ENCODE data around the gene EFEMP1.

Gene EFEMP1

GRCh38 chr2:55882954-55883353, 40.6 kb downstream of the EFEMP1 start:
- DNase-seq, result no peak
- H3K27me3 Mint-ChIP-seq, result no peaks in the 10 kb centered on the region
- no peak for ATAC-seq (replicated peaks)
- no peaks in the 10 kb centered on the region for H3K4me1 Mint-ChIP-seq (ENCODE audit: low read depth in 2 of 2)
- H3K36me3 Mint-ChIP-seq (ENCODE audit: insufficient read depth), result no peaks in the 10 kb centered on the region
- H3K9me3 Mint-ChIP-seq, result peaks cover 0 to 2% of the 10 kb centered on the region in 2 donors
- H3K27ac Mint-ChIP-seq, result no peak overlapping the region
- no peak overlapping the region for H3K4me3 Mint-ChIP-seq

DNA sequence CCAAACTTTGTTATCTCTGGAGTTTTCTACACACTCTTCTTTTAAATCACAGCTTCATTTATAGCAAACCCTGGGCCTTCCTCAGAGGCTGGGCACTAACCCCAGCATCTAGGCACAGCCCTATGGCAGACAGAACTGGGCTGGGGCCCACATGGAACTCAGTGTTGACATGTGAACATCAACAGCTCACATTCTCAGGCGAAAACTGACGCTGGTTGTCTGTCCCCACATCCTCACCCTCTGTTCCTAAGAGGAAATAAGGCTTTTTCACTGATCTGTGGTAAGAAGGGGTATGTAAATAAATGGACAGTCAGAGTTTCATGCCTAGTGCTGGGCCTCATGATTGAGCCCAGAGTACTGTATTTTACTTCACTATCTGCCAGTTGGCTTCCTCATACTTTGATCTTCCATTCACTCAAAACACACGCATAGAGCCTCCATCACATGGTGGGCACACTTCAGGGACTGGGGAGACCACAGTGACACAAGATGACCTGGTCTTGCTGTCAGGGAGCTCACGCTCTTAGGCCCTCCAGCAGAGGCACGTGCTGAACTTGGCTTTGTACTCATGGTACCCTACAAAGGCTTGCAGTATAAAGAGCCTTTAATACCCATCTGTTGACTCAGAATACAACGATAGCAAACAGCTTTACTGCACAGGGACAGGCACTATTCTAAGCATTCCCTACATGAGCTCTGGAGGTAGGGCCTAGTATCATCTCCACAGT, 43.0 kb downstream of the EFEMP1 start:
- DNase-seq, result no peak
- Mint-ChIP-seq H3K36me3 (ENCODE audit: insufficient read depth) (no peaks in the 10 kb centered on the region), H3K27ac (no peak overlapping the region), H3K4me3 (no peak overlapping the region), H3K9me3 (no peaks in the 10 kb centered on the region), H3K4me1 (ENCODE audit: low read depth in 2 of 2) (no peaks in the 10 kb centered on the region), H3K27me3 (no peaks in the 10 kb centered on the region)
- ATAC-seq (replicated peaks), result no peak

GRCh38 chr2:55879976-55880375, 43.6 kb downstream of the EFEMP1 start:
- H3K4me1 Mint-ChIP-seq (ENCODE audit: low read depth in 2 of 2), result no peaks in the 10 kb centered on the region
- H3K36me3 Mint-ChIP-seq (ENCODE audit: insufficient read depth), result no peaks in the 10 kb centered on the region
- H3K9me3 Mint-ChIP-seq, result no peaks in the 10 kb centered on the region
- H3K27me3 Mint-ChIP-seq, result no peaks in the 10 kb centered on the region
- no peak overlapping the region for H3K4me3 Mint-ChIP-seq
- DNase-seq (no peak), ATAC-seq (replicated peaks) (no peak)
- H3K27ac Mint-ChIP-seq, result no peak overlapping the region

DNA sequence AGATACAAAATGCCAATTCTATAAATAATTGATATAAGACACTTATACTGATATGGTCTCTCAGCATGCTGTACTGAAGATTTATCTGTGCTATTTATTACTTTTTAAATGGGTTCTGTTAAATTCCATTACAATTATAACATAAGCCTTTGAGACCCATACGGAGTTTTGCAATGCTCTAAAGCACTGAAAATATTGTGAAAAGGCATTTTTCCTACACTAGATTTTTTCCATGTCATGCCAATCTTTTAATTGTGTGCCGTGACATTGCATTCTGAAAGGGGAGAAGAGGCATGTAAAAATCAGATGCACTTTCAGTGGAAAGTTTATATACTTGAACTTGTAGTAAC, 46.5 kb downstream of the EFEMP1 start:
- DNase-seq (no peak), ATAC-seq (replicated peaks) (no peak)
- Mint-ChIP-seq H3K4me1 (ENCODE audit: low read depth in 2 of 2) (no peaks in the 10 kb centered on the region), H3K27me3 (no peaks in the 10 kb centered on the region), H3K27ac (no peak overlapping the region), H3K9me3 (no peaks in the 10 kb centered on the region), H3K36me3 (ENCODE audit: insufficient read depth) (no peaks in the 10 kb centered on the region), H3K4me3 (no peak overlapping the region)

DNA sequence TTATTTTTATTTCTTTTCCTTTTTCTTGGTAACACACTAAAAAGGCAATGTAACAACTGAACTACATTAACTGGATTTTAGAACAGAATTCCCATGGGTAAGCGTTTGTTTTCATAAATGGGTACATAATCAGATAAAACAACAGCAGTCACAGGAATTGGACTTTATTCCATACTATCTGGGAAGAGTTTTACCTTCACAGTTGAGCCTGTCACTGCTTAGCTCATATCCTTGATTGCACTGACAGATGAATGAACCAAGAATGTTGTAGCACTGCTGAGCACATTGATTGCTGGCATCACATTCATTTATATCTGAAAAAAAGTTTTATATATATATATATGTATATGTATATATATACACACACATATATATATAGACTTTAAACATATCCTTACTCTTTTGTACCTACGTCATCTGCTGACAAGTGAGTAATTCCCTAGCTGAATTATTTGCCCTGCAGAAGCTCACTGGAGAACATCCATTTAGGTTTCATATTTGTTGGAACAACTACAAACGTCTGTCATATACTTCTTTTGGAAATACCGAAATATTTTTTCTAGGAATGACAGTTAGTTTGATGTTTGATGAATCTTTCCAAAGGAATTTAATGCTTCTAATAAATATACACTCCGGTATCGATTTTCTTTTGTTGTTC, 47.0 kb downstream of the EFEMP1 start:
- H3K27me3 Mint-ChIP-seq, result no peaks in the 10 kb centered on the region
- no peaks in the 10 kb centered on the region for H3K36me3 Mint-ChIP-seq (ENCODE audit: insufficient read depth)
- no peaks in the 10 kb centered on the region for H3K9me3 Mint-ChIP-seq
- no peak overlapping the region for H3K27ac Mint-ChIP-seq
- no peak for DNase-seq
- no peaks in the 10 kb centered on the region for H3K4me1 Mint-ChIP-seq (ENCODE audit: low read depth in 2 of 2)
- H3K4me3 Mint-ChIP-seq, result no peak overlapping the region
- no peak for ATAC-seq (replicated peaks)

GRCh38 chr2:55875434-55876135, 48.0 kb downstream of the EFEMP1 start:
- Mint-ChIP-seq H3K9me3 (no peaks in the 10 kb centered on the region), H3K4me3 (no peak overlapping the region), H3K36me3 (ENCODE audit: insufficient read depth) (no peaks in the 10 kb centered on the region), H3K4me1 (ENCODE audit: low read depth in 2 of 2) (no peaks in the 10 kb centered on the region), H3K27ac (no peak overlapping the region), H3K27me3 (no peaks in the 10 kb centered on the region)
- no peak for ATAC-seq (replicated peaks)
- no peak for DNase-seq

GRCh38 chr2:55874338-55874737, 49.2 kb downstream of the EFEMP1 start:
- Mint-ChIP-seq H3K9me3 (no peaks in the 10 kb centered on the region), H3K27ac (no peak overlapping the region), H3K4me3 (no peak overlapping the region), H3K27me3 (no peaks in the 10 kb centered on the region), H3K36me3 (ENCODE audit: insufficient read depth) (no peaks in the 10 kb centered on the region), H3K4me1 (ENCODE audit: low read depth in 2 of 2) (no peaks in the 10 kb centered on the region)
- DNase-seq (no peak), ATAC-seq (replicated peaks) (no peak)

DNA sequence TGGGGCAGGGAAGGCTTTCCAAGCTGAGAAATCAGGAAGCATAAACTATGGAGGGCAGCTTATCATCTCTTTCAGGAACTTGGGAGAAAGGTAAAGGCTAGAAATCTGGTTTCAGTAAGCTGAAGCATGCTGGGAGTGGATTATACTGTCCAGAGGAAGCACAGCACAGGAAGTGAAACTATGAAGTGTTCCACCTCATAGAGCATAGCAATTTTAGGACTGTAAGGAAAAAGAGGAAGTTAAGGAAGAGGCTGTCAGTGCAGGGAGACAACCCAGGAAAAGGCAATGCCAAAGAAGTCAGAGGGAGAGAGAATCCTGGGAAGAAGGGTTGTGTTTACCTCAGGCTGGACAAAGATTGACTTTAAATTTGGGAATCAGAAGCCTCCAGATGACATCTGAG, 51.9 kb downstream of the EFEMP1 start:
- Mint-ChIP-seq H3K4me3 (no peak overlapping the region), H3K27me3 (no peaks in the 10 kb centered on the region), H3K36me3 (ENCODE audit: insufficient read depth) (no peaks in the 10 kb centered on the region), H3K4me1 (ENCODE audit: low read depth in 2 of 2) (no peaks in the 10 kb centered on the region), H3K9me3 (peaks cover 0 to 4% of the 10 kb centered on the region in 2 donors), H3K27ac (no peak overlapping the region)
- no peak for DNase-seq
- no peak for ATAC-seq (replicated peaks)

GRCh38 chr2:55869637-55870325, 53.8 kb downstream of the EFEMP1 start:
- Mint-ChIP-seq H3K27me3 (no peaks in the 10 kb centered on the region), H3K4me3 (no peak overlapping the region), H3K36me3 (ENCODE audit: insufficient read depth) (no peaks in the 10 kb centered on the region), H3K4me1 (ENCODE audit: low read depth in 2 of 2) (no peaks in the 10 kb centered on the region), H3K9me3 (peaks cover 0 to 4% of the 10 kb centered on the region in 2 donors), H3K27ac (no peak overlapping the region)
- DNase-seq (no peak), ATAC-seq (replicated peaks) (no peak)

DNA sequence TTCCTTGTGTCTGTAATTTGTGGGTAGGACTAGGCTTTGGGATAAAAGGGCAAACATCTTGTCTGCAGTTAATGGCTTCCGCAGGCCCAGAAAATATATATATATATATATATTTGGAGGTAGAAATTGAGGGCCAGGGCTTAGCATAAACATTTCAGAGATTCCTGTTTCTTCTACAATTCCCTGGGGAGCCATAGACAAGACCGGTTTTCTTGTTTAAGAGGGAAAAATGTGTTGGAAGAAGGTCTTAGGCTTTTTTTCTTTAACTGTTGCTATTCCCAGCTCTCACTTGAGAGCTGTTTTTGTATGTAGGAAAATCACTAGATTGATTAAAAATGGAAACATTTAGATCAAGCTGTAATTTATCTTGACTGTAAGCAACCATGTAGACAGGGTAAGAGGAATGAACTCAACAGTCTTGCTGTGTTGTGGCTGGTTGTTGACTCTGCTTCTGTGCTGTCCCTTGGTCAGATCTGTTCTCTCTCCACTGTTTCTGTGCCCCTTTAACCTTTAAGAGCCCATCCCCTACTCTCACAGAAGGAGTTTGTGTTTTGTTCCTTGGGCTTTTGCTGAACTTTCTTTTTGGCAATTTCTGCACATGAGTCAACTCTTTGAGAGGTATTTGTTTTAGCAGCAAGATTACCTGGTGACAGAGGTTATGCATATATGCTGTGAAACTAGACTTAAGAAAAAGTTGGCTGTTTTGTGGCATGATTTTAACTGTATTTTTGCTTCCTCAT, 58.3 kb downstream of the EFEMP1 start:
- H3K4me3 Mint-ChIP-seq, result no peak overlapping the region
- H3K4me1 Mint-ChIP-seq (ENCODE audit: low read depth in 2 of 2), result no peaks in the 10 kb centered on the region
- no peak for DNase-seq
- H3K9me3 Mint-ChIP-seq, result peaks cover 0 to 4% of the 10 kb centered on the region in 2 donors
- H3K36me3 Mint-ChIP-seq (ENCODE audit: insufficient read depth), result no peaks in the 10 kb centered on the region
- ATAC-seq (replicated peaks), result no peak
- no peak overlapping the region for H3K27ac Mint-ChIP-seq
- no peaks in the 10 kb centered on the region for H3K27me3 Mint-ChIP-seq

DNA sequence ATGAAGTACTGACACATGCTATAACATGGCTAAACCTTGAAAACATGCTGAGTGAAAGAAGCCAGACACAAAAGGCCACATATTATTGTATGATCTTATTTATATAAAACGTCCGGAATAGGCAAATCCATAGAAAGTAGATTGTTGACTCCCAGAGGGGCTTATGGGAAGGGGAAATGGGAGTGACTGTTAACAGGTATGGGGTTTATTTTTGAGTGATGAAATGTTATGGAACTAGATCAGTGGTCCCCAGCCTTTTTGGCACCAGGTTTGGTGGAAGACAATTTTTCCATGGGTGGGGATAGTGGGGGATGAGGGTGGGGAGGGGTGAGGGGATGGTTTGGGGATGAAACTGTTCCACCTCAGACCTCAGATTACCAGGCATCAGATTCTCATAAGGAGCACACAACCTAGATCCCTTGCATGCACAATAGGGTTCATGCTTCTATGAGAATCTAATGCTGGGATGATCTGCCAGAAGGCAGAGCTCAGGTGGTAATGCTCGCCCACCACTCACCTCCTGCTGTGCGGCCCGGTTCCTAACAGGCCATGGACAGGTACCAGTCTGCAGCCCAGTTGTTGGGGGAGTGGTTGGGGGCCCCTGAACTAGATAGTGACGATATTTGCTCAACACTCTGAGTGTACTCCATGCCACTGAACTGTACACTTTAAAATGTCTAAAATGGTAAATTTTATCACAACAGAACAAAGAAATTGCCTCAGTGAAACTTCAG, 59.1 kb downstream of the EFEMP1 start:
- ATAC-seq (replicated peaks) (no peak), DNase-seq (no peak)
- Mint-ChIP-seq H3K4me3 (no peak overlapping the region), H3K27ac (no peak overlapping the region), H3K9me3 (peaks cover 0 to 4% of the 10 kb centered on the region in 2 donors), H3K4me1 (ENCODE audit: low read depth in 2 of 2) (no peaks in the 10 kb centered on the region), H3K36me3 (ENCODE audit: insufficient read depth) (no peaks in the 10 kb centered on the region), H3K27me3 (no peaks in the 10 kb centered on the region)

- DNase-seq (no peak), ATAC-seq (replicated peaks) (no peak)
- no peaks in the 10 kb centered on the region for H3K27me3 Mint-ChIP-seq
- H3K4me3 Mint-ChIP-seq, result no peak overlapping the region
- H3K36me3 Mint-ChIP-seq (ENCODE audit: insufficient read depth), result no peaks in the 10 kb centered on the region
- H3K9me3 Mint-ChIP-seq, result peaks cover 0 to 4% of the 10 kb centered on the region in 2 donors
- no peak overlapping the region for H3K27ac Mint-ChIP-seq
- no peaks in the 10 kb centered on the region for H3K4me1 Mint-ChIP-seq (ENCODE audit: low read depth in 2 of 2)
These were observed 60.8 kb downstream of the EFEMP1 start for GRCh38 chr2:55862673-55863390.

Data from effector memory CD8-positive, alpha-beta T cell (primary cell).